Astrocyte (in vitro differentiated cells and primary cell): ENCODE data around the gene FGFR3. TPM values are rescaled to one million over a fixed set of nuclear protein-coding genes. Genes with fewer than 3 reads are reported as not detected.

ENCODE experiments used
- DNase-seq: peaks from one replicate; pipeline ENCODE4 v3.0.0-alpha.2; 2010; ENCODE audit warnings: low read depth
- FAIRE-seq: peaks from 2 replicates; lab custom pipeline; 2011; peaks lifted over from hg19 to GRCh38; lab: Jason Lieb, UNC
- H2AFZ ChIP-seq: 2 replicates; pipeline ENCODE4 v1.6.0; 2012; ENCODE audit warnings: low read depth, low read length, inconsistent platforms
- H3K27ac ChIP-seq: 2 replicates; pipeline ENCODE4 v1.5.1; 2011; ENCODE audit warnings: low read depth, low read length, inconsistent platforms
- H3K27me3 ChIP-seq: 2 replicates; pipeline ENCODE4 v1.6.0; 2011; ENCODE audit warnings: low read length, inconsistent platforms; ENCODE audit not compliant: insufficient read depth
- H3K36me3 ChIP-seq: 2 replicates; pipeline ENCODE4 v1.5.1; 2011; ENCODE audit warnings: low read length, inconsistent platforms; ENCODE audit not compliant: insufficient read depth
- H3K4me1 ChIP-seq: 2 replicates; pipeline ENCODE4 v1.5.1; 2011; ENCODE audit warnings: low read length, inconsistent platforms; ENCODE audit not compliant: insufficient read depth
- H3K4me2 ChIP-seq: 2 replicates; pipeline ENCODE4 v1.6.0; 2012; ENCODE audit warnings: low read length, inconsistent platforms
- H3K4me3 ChIP-seq: 2 replicates; pipeline ENCODE4 v1.5.1; 2011; ENCODE audit warnings: low read depth, mild to moderate bottlenecking, low read length, inconsistent platforms; ENCODE audit not compliant: insufficient read depth
- H3K79me2 ChIP-seq: 2 replicates; pipeline ENCODE4 v1.6.0; 2012; ENCODE audit warnings: mild to moderate bottlenecking, low read length, inconsistent platforms; ENCODE audit not compliant: insufficient read depth
- H3K9ac ChIP-seq: 2 replicates; pipeline ENCODE4 v1.6.0; 2012; ENCODE audit warnings: mild to moderate bottlenecking, low read length, inconsistent platforms
- H3K9me3 ChIP-seq: 2 replicates; pipeline ENCODE4 v1.5.1; 2012; ENCODE audit warnings: low read depth, mild to moderate bottlenecking, low read length, inconsistent platforms; ENCODE audit not compliant: insufficient read depth
- H4K20me1 ChIP-seq: 2 replicates; pipeline ENCODE4 v1.6.0; 2012; ENCODE audit warnings: low read length, inconsistent platforms; ENCODE audit not compliant: insufficient read depth
- H3K27ac Mint-ChIP-seq: one replicate; pipeline ENCODE4 v1.8.0; 2021; ENCODE audit warnings: mild to moderate bottlenecking, mixed read lengths; ENCODE audit not compliant: unreplicated experiment
- H3K27me3 Mint-ChIP-seq: one replicate; pipeline ENCODE4 v1.8.0; 2021; ENCODE audit warnings: low read depth, mixed read lengths; ENCODE audit not compliant: unreplicated experiment
- H3K36me3 Mint-ChIP-seq: one replicate; pipeline ENCODE4 v1.8.0; 2021; ENCODE audit warnings: low read depth, mixed read lengths; ENCODE audit not compliant: unreplicated experiment
- H3K4me1 Mint-ChIP-seq: one replicate; pipeline ENCODE4 v1.8.0; 2021; ENCODE audit warnings: low read depth, mixed read lengths; ENCODE audit not compliant: unreplicated experiment
- H3K4me3 Mint-ChIP-seq: one replicate; pipeline ENCODE4 v1.8.0; 2021; ENCODE audit warnings: mild to moderate bottlenecking, moderate library complexity, mixed read lengths; ENCODE audit not compliant: unreplicated experiment
- H3K9me3 Mint-ChIP-seq: one replicate; pipeline ENCODE4 v1.8.0; 2021; ENCODE audit warnings: mild to moderate bottlenecking, mixed read lengths; ENCODE audit not compliant: unreplicated experiment
- CTCF ChIP-seq: IDR thresholded peaks from 2 replicates; pipeline ENCODE4 v1.5.1; 2011; ENCODE audit warnings: low read depth, mild to moderate bottlenecking, inconsistent platforms, low read length, moderate library complexity; ENCODE audit not compliant: insufficient read depth
- EZH2 ChIP-seq: IDR thresholded peaks from 2 replicates; pipeline ENCODE4 v1.6.1; 2012; ENCODE audit warnings: mild to moderate bottlenecking, low read length, inconsistent platforms; ENCODE audit not compliant: insufficient read depth
- total RNA-seq: library from RNA; stranded (reverse); gene quantifications from 2 replicates; pipeline ENCODE4 v1.2.1, GENCODE V29; 2021

Gene FGFR3
- total RNA-seq, 1 donor from 2014 or later = 3.9 TPM

- Histone ChIP-seq H3K27me3 (no peaks in the 10 kb centered on the region), H3K9ac (no peak overlapping the region), H4K20me1 (peaks cover 36% of the 10 kb centered on the region), H2AFZ (no peak overlapping the region), H3K4me1 (no peaks in the 10 kb centered on the region), H3K4me2 (no peak overlapping the region), H3K9me3 (no peaks in the 10 kb centered on the region), H3K4me3 (no peak overlapping the region), H3K79me2 (no peaks in the 10 kb centered on the region), H3K36me3 (peaks cover 28% of the 10 kb centered on the region), H3K27ac (no peak overlapping the region)
- Mint-ChIP-seq H3K27ac (no peak overlapping the region), H3K27me3 (no peaks in the 10 kb centered on the region), H3K9me3 (no peaks in the 10 kb centered on the region), H3K36me3 (peaks cover 17% of the 10 kb centered on the region), H3K4me3 (no peak overlapping the region), H3K4me1 (peaks cover 7% of the 10 kb centered on the region)
- DNase-seq = no peak
- FAIRE-seq = no peak
- TF ChIP-seq EZH2 (no peak), CTCF (no peak)
Observed at GRCh38 chr4:1832690-1833089, 39.6 kb downstream of the FGFR3 start.

- no peak for TF ChIP-seq CTCF
- TF ChIP-seq EZH2 = no peak
- H3K27ac ChIP-seq = no peak overlapping the region
- peaks cover 36% of the 10 kb centered on the region for H4K20me1 ChIP-seq
- no peak overlapping the region for H2AFZ ChIP-seq
- no peaks in the 10 kb centered on the region for H3K9me3 ChIP-seq
- H3K9ac ChIP-seq = no peak overlapping the region
- no peaks in the 10 kb centered on the region for H3K79me2 ChIP-seq
- H3K4me3 Mint-ChIP-seq = no peak overlapping the region
- H3K4me1 Mint-ChIP-seq = peaks cover 7% of the 10 kb centered on the region
- no peak overlapping the region for H3K27ac Mint-ChIP-seq
- DNase-seq = no peak
- no peak overlapping the region for H3K4me2 ChIP-seq
- H3K4me3 ChIP-seq = no peak overlapping the region
- no peaks in the 10 kb centered on the region for H3K27me3 ChIP-seq
- H3K4me1 ChIP-seq = no peaks in the 10 kb centered on the region
- H3K36me3 ChIP-seq = peaks cover 28% of the 10 kb centered on the region
- H3K27me3 Mint-ChIP-seq = no peaks in the 10 kb centered on the region
- H3K36me3 Mint-ChIP-seq = peaks cover 17% of the 10 kb centered on the region
- FAIRE-seq = no peak
- no peaks in the 10 kb centered on the region for H3K9me3 Mint-ChIP-seq
Observed at GRCh38 chr4:1833307-1834046, 40.4 kb downstream of the FGFR3 start.
